Cardiac muscle cell (in vitro differentiated cells and primary cell): ENCODE data around the gene USB1. TPM values are rescaled to one million over a fixed set of nuclear protein-coding genes. Genes with fewer than 3 reads are reported as not detected.

Experiments used
- DNase-seq, 2 donors: peaks; one replicate each; pipeline versions ENCODE4 v3.0.0 to v3.0.0-alpha.2; 2010 to 2017; ENCODE audit warnings: low read depth in 1 of 2, low spot score in 1 of 2
- H3K27ac ChIP-seq: fragments of 200-600 bp; sonication (generic); 2 replicates; pipeline ENCODE4 v1.5.1; 2016
- H3K27me3 ChIP-seq: fragments of 200-600 bp; sonication (generic); 2 replicates; pipeline ENCODE4 v1.6.0; 2016; ENCODE audit warnings: control low read depth
- H3K36me3 ChIP-seq: fragments of 200-600 bp; sonication (generic); 2 replicates; pipeline ENCODE4 v1.5.1; 2016; ENCODE audit warnings: control low read depth
- H3K4me1 ChIP-seq: fragments of 200-600 bp; sonication (generic); 2 replicates; pipeline ENCODE4 v1.8.1; 2017; ENCODE audit warnings: low read depth, mild to moderate bottlenecking, mixed run types
- H3K4me3 ChIP-seq: fragments of 200-600 bp; sonication (generic); 2 replicates; pipeline ENCODE4 v1.5.1; 2016; ENCODE audit warnings: mild to moderate bottlenecking
- H3K9me3 ChIP-seq: fragments of 200-600 bp; sonication (generic); 2 replicates; pipeline ENCODE4 v1.5.1; 2017; ENCODE audit warnings: low read depth, mild to moderate bottlenecking, control low read depth
- polyA plus RNA-seq: library from polyadenylated mRNA; unstranded; fragments of >200 nt; fragmentation: Nextera tagmentation; extraction: Ambion mirVana; gene quantifications from 2 replicates; pipeline ENCODE4 v1.2.1, GENCODE V29; 2016
- total RNA-seq: library from RNA; depleted of rRNA; stranded (reverse); fragments of >200 nt; gene quantifications from 2 replicates; pipeline ENCODE4 v1.2.3, GENCODE V29; 2016
- TF ChIP-seq, protein P1 (sequence below): IDR thresholded peaks from 2 replicates; pipeline ENCODE4 v1.5.1; 2012; ENCODE audit warnings: low read depth, mild to moderate bottlenecking, low read length

The USB1 gene
- total and polyA plus RNA-seq, 2 experiments from 2014 or later: 48.3 to 60.8 TPM

DNA sequence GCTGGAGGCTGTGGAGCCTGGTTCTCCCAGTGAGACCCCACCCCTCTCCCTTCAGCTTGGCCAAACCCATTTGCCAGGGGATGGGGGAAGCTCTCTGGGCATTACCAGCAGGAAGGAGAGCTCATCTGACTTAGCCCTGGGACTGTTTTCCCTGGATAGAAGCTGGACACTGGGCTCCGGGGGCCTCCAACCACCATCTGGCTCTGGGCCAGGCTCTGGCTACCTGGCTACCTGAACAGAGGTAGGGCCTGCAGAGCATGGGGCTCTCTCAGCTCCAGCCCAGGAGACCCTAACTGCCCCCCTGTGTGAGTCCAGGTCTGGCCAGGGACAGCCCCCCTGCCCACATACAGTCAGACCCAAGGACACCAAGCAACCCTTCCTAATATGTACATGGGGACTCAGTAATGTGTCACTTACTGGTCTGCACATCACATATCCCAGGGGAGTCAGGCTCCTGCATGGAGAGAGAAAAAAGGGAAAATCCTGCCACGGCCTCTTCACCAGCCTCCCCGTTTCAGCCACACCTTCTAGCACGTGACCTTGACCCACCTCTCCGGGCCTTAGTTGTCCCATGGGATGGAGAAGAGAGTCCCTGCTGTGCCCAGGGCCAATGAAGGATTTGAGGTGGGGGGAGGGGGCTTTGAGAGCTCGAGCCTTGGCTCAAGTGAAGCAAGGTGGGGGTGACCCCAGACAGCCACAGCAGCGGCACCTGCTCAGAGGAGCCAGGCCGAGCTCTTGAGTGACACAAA lies 44.1 kb upstream of the USB1 start:
- Histone ChIP-seq H3K4me3 (no peak overlapping the region), H3K4me1 (no peaks in the 10 kb centered on the region), H3K27ac (no peak overlapping the region), H3K27me3 (no peaks in the 10 kb centered on the region), H3K9me3 (no peaks in the 10 kb centered on the region), H3K36me3 (no peaks in the 10 kb centered on the region)
- no peak for DNase-seq
- TF ChIP-seq, protein P1, sequence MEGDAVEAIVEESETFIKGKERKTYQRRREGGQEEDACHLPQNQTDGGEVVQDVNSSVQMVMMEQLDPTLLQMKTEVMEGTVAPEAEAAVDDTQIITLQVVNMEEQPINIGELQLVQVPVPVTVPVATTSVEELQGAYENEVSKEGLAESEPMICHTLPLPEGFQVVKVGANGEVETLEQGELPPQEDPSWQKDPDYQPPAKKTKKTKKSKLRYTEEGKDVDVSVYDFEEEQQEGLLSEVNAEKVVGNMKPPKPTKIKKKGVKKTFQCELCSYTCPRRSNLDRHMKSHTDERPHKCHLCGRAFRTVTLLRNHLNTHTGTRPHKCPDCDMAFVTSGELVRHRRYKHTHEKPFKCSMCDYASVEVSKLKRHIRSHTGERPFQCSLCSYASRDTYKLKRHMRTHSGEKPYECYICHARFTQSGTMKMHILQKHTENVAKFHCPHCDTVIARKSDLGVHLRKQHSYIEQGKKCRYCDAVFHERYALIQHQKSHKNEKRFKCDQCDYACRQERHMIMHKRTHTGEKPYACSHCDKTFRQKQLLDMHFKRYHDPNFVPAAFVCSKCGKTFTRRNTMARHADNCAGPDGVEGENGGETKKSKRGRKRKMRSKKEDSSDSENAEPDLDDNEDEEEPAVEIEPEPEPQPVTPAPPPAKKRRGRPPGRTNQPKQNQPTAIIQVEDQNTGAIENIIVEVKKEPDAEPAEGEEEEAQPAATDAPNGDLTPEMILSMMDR: no peak

DNA sequence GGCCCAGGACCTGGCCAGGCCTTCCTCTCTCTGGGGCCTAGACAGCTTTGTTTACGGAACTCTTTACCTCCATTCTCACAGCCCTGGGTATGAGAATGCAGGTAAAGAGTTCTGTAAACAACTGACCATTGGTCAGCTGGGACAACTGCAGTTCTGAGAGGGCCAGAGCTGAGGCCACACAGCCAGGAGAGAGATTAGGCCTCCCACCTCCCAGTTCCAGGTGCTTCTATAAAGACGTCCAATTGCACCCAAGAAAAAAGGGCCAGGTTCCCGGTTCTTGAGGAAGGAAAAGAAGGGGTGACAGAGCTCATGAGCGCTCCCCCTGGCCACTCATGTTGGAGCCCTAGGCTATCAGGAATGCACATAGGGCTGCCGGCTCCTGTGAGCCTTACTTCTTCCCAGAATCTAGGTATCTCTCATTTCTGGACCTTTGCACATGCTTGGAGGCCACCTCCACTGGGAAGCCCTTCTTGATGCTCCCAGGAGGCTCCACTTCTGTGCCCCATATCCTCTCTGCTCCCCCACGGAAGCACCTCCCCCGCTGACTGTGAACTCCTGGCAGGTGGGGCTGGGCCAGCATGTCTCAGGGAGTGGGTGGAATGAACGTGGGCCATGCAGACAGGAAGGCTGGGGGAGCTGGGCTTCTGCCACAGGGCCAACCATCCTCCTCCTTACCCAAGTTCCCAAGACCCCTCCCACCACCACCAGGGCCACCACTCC lies 43.4 kb upstream of the USB1 start:
- Histone ChIP-seq H3K4me1 (no peaks in the 10 kb centered on the region), H3K9me3 (no peaks in the 10 kb centered on the region), H3K27ac (no peak overlapping the region), H3K27me3 (no peaks in the 10 kb centered on the region), H3K4me3 (no peak overlapping the region), H3K36me3 (no peaks in the 10 kb centered on the region)
- TF ChIP-seq, protein P1: no peak
- DNase-seq: no peak

DNA sequence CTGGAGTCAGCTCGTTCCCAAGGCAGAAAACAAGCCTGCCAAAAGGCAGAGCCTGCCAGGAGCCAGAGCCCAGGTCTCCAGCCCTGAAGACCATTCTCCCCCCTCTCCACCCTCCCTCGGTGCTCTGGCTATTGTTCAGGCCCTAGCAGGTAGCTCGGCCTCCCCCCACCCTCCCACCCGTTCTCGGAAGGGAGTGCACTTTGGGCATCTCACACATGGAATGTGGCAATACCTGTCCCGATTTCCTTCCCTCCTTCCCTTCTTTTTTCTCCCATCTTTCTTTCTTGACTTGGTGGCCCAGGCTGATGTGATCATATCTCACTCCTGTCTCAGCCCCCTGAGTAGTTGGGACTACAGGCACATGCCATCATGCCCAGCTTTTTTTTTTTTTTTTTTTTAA lies 42.7 kb upstream of the USB1 start:
- H3K27ac ChIP-seq: no peak overlapping the region
- TF ChIP-seq, protein P1: no peak
- H3K4me1 ChIP-seq: no peaks in the 10 kb centered on the region
- DNase-seq: no peak
- H3K27me3 ChIP-seq: no peaks in the 10 kb centered on the region
- no peaks in the 10 kb centered on the region for H3K9me3 ChIP-seq
- no peaks in the 10 kb centered on the region for H3K36me3 ChIP-seq
- no peak overlapping the region for H3K4me3 ChIP-seq

DNA sequence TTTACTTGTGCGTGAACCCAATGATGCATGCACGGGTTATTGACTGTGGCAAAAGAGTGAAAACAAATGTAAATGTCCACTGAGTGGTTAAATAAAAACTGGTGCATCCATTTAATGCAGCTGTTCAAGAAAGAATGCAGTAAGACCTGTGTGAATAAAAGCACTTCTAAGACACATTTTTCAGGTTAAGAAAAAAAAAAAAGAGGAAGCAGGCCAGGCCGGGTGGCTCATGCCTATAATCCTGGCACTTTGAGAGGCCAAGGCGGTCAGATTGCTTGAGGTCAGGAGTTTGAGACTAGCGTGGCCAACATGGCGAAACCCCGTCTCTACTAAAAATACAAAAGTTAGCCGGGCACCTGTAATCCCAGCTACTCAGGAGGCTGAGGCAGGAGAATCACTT lies 42.1 kb upstream of the USB1 start:
- no peak for DNase-seq
- Histone ChIP-seq H3K9me3 (no peaks in the 10 kb centered on the region), H3K36me3 (no peaks in the 10 kb centered on the region), H3K4me3 (no peak overlapping the region), H3K27ac (no peak overlapping the region), H3K27me3 (no peaks in the 10 kb centered on the region), H3K4me1 (no peaks in the 10 kb centered on the region)
- TF ChIP-seq, protein P1: no peak

DNA sequence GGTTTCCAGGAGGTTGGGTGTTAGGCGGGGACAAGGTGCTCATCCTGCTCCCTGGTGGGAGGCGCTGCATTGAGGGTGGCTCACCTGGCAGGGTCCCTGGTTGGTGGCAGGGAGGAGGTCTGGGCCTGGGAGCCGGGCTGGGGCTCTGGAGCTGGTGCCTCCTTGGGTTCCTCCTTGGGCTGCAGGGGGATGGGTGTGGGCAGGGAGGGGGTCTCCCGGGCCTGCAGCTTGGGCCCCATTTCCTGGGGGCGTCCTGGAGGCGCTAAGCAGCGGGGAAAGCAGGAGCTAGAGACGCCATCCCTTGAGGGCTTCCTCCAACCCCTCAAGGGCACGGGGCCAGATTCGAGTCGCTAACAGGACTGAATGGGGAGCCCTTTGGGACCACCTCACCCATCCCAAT lies 41.4 kb upstream of the USB1 start:
- no peak overlapping the region for H3K27ac ChIP-seq
- H3K4me3 ChIP-seq: no peak overlapping the region
- no peaks in the 10 kb centered on the region for H3K27me3 ChIP-seq
- H3K36me3 ChIP-seq: no peaks in the 10 kb centered on the region
- TF ChIP-seq, protein P1: no peak
- H3K4me1 ChIP-seq: no peaks in the 10 kb centered on the region
- no peaks in the 10 kb centered on the region for H3K9me3 ChIP-seq
- no peak for DNase-seq
